GM12878 (cell line): ENCODE results near the gene HVCN1. TPM values are rescaled to one million over a fixed set of nuclear protein-coding genes. Genes with fewer than 3 reads are reported as not detected.

ENCODE experiments used
- CHD4 ChIP-seq: fragments of 200-600 bp; sonication (generic); IDR thresholded peaks from 2 replicates; pipeline ENCODE4 v1.6.1; 2016; ENCODE audit warnings: mild to moderate bottlenecking
- GATAD2B ChIP-seq: fragments of 450-650 bp; conservative IDR thresholded peaks from 2 replicates; pipeline ENCODE4 v1.6.1; 2017; ENCODE audit warnings: low read depth, mild to moderate bottlenecking, moderate library complexity
- HDAC6 ChIP-seq: fragments of 200-600 bp; sonication (generic); IDR thresholded peaks from one replicate; pipeline ENCODE4 v1.8.0; 2017; ENCODE audit warnings: antibody characterized with exemption; ENCODE audit not compliant: unreplicated experiment
- KAT2A ChIP-seq: conservative IDR thresholded peaks from 2 replicates; pipeline ENCODE4 v1.6.1; 2011; ENCODE audit warnings: low read depth, low read length; ENCODE audit not compliant: control insufficient read depth
- KDM1A ChIP-seq: fragments of 200-600 bp; sonication (generic); IDR thresholded peaks from 2 replicates; pipeline ENCODE4 v1.6.1; 2016; ENCODE audit warnings: borderline replicate concordance
- MTA3 ChIP-seq: IDR thresholded peaks from 2 replicates; pipeline ENCODE4 v1.6.1; 2012; ENCODE audit warnings: low read length, inconsistent platforms, borderline replicate concordance
- RBBP5 ChIP-seq: fragments of 200-600 bp; sonication (generic); conservative IDR thresholded peaks from 2 replicates; pipeline ENCODE4 v1.6.1; 2016
- RUNX3 ChIP-seq: IDR thresholded peaks from 2 replicates; pipeline ENCODE4 v1.6.1; 2012; ENCODE audit warnings: low read length, inconsistent platforms
- SKIL ChIP-seq: fragments of 450-650 bp; IDR thresholded peaks from 2 replicates; pipeline ENCODE4 v1.6.1; 2017; ENCODE audit warnings: mild to moderate bottlenecking, low read depth, inconsistent platforms; ENCODE audit not compliant: poor library complexity, severe bottlenecking
- SP1 ChIP-seq: IDR thresholded peaks from one replicate; pipeline ENCODE4 v1.6.1; 2011; ENCODE audit warnings: low read depth, low read length
- SRF ChIP-seq, 2 experiments: IDR thresholded peaks; 2 replicates each; pipeline ENCODE4 v1.6.1; 2011; ENCODE audit warnings: low read depth in 2 of 2, low read length in 2 of 2, mild to moderate bottlenecking in 1 of 2, moderate library complexity in 1 of 2
- TCF7 ChIP-seq: IDR thresholded peaks from 2 replicates; pipeline ENCODE4 v1.6.1; 2014; ENCODE audit warnings: antibody characterized with exemption, borderline replicate concordance
- ZBTB4 ChIP-seq: fragments of 450-650 bp; formaldehyde crosslinking; IDR thresholded peaks from 2 replicates; pipeline ENCODE4 v1.4.0; 2022; ENCODE audit warnings: mild to moderate bottlenecking, moderate library complexity
- ZNF217 ChIP-seq: fragments of 450-650 bp; IDR thresholded peaks from 2 replicates; pipeline ENCODE4 v1.6.1; 2017; ENCODE audit warnings: antibody characterized with exemption, mild to moderate bottlenecking
- ZNF592 ChIP-seq: fragments of 450-650 bp; IDR thresholded peaks from 2 replicates; pipeline ENCODE4 v1.6.1; 2017; ENCODE audit warnings: mild to moderate bottlenecking, moderate library complexity
- ZNF687 ChIP-seq: fragments of 450-650 bp; IDR thresholded peaks from 2 replicates; pipeline ENCODE4 v1.6.1; 2017; ENCODE audit warnings: mild to moderate bottlenecking, moderate library complexity
- polyA plus RNA-seq, 11 experiments: library from polyadenylated mRNA; depleted of rRNA in 4 of 11; unstranded in 6 of 11; stranded (reverse) in 5 of 11; fragments of >200 nt; fragmentation: Nextera tagmentation in 4 of 11; fragmentation: Illumina TruSeq in 1 of 11; extraction: Ambion mirVana in 4 of 11; extraction: Trizol in 1 of 11; gene quantifications; 1 replicate in 1 of 11; 2 replicates in 10 of 11; pipeline versions ENCODE4 v1.2.1 to v1.2.3, GENCODE V29; 2011 to 2016; ENCODE audit warnings: inconsistent platforms in 2 of 11, missing spikeins in 2 of 11, low read depth in 1 of 11
- total RNA-seq, 4 experiments: library from RNA; depleted of rRNA in 3 of 4; stranded (reverse); fragments of >200 nt in 3 of 4; fragmentation: Illumina TruSeq in 1 of 4; extraction: Trizol in 1 of 4; gene quantifications; 2 replicates each; pipeline versions ENCODE4 v1.2.1 to v1.2.3, GENCODE V29; 2013 to 2021

HVCN1 gene
- total and polyA plus RNA-seq, 10 of the 15 experiments (the other 5 are each of a cell fraction or from before 2014, with no cell fraction given): 27.8 to 181 (median 103) TPM

- TF ChIP-seq ZNF592 (no peak), KAT2A (no peak), RUNX3 (peak; percentile 35), GATAD2B (peak; percentile 81), HDAC6 (no peak), SKIL (no peak), SP1 (peak; percentile 41), ZBTB4 (CRISPR knock-in tag) (no peak), CHD4 (no peak), ZNF687 (peak; percentile 95), KDM1A (no peak), RBBP5 (no peak), SRF (IDR thresholded peaks at IDR 0.05; ENCODE audit: low read depth in 2 of 2, low read length in 2 of 2) (no peak), TCF7 (no peak), ZNF217 (peak; percentile 43; the same call in 1 of the 2 replicates), MTA3 (no peak)
These were observed 589 bp upstream of the HVCN1 start (continued) for GRCh38 chr12:110689281-110690126.
